Measurements from ENCODE around the gene FAM234B. TPM values are rescaled to one million over a fixed set of nuclear protein-coding genes. Genes with fewer than 3 reads are reported as not detected.

FAM234B gene
- total and polyA plus RNA-seq, 8 donors = 1.1 to 4.6 (median 3.7) TPM

- Histone ChIP-seq H3K27ac (no peak overlapping the region), H3K27me3 (no peaks in the 10 kb centered on the region), H3K4me3 (no peak overlapping the region), H3K4me1 (no peaks in the 10 kb centered on the region), H3K9me3 (no peaks in the 10 kb centered on the region), H3K36me3 (no peaks in the 10 kb centered on the region)
- ATAC-seq = no peak
- DNase-seq = no peak
- WGBS, 2 donors = 77 to 84% methylated on average over 2 of the region's 2 CpGs
- FAIRE-seq = no peak
- no peak for TF ChIP-seq CTCF (IDR thresholded peaks at IDR 0.05)
- intact Hi-C loops (cut with DNase I) = no loop called here
Observed at GRCh38 chr12:13060581-13060980, 16.4 kb downstream of the FAM234B start.

DNA sequence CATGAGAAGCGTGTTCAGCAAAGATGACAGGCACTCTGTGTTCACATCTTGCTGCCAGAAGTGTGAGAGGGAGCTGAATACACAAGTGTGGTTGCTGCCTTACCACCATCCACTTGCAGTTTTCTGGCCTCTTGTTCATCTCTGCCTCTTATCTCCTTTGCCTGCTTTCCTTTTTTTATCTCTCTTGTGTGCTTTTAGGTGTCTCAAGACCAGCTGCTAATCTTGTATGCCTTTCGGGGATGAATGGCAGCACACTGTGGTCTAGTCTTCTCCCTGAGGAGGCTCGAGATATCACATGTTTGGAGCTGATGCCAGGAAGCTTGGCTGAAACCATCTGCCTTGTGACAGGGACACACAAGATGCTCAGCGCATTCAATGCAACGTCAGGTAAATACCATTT, 17.2 kb downstream of the FAM234B start:
- intact Hi-C loops (cut with DNase I) = no loop called here
- DNase-seq = no peak
- no peak for ATAC-seq
- Histone ChIP-seq H3K4me1 (no peaks in the 10 kb centered on the region), H3K9me3 (no peaks in the 10 kb centered on the region), H3K27me3 (no peaks in the 10 kb centered on the region), H3K36me3 (no peaks in the 10 kb centered on the region), H3K27ac (no peak overlapping the region), H3K4me3 (no peak overlapping the region)
- WGBS, 2 donors = 84 to 87% methylated on average over 5 of the region's 5 CpGs
- TF ChIP-seq CTCF (IDR thresholded peaks at IDR 0.05) = no peak
- FAIRE-seq = no peak

- H3K36me3 ChIP-seq = no peaks in the 10 kb centered on the region
- no peak overlapping the region for H3K4me3 ChIP-seq
- no peaks in the 10 kb centered on the region for H3K9me3 ChIP-seq
- 46 to 49% methylated on average over 5 of the region's 5 CpGs for WGBS, 2 donors
- intact Hi-C loops (cut with DNase I) = no loop called here
- TF ChIP-seq CTCF (IDR thresholded peaks at IDR 0.05) = no peak
- FAIRE-seq = no peak
- H3K27ac ChIP-seq = no peak overlapping the region
- no peaks in the 10 kb centered on the region for H3K27me3 ChIP-seq
- H3K4me1 ChIP-seq = no peaks in the 10 kb centered on the region
- ATAC-seq = peak; percentile 40 to 87 (median 66)
- DNase-seq = peak in 3 of 6 donors; percentile 17 to 58 (median 41)
Observed at GRCh38 chr12:13062669-13063068, 18.5 kb downstream of the FAM234B start.

- H3K4me3 ChIP-seq = no peak overlapping the region
- H3K36me3 ChIP-seq = no peaks in the 10 kb centered on the region
- DNase-seq (no peak), FAIRE-seq (no peak), ATAC-seq (no peak)
- no peak overlapping the region for H3K27ac ChIP-seq
- WGBS, 2 donors = 86 to 88% methylated on average over 2 of the region's 2 CpGs
- intact Hi-C loops (cut with DNase I) = no loop called here
- H3K27me3 ChIP-seq = no peaks in the 10 kb centered on the region
- no peaks in the 10 kb centered on the region for H3K9me3 ChIP-seq
- no peaks in the 10 kb centered on the region for H3K4me1 ChIP-seq
- no peak for TF ChIP-seq CTCF (IDR thresholded peaks at IDR 0.05)
Observed at GRCh38 chr12:13066014-13066413, 21.8 kb downstream of the FAM234B start.

- DNase-seq = no peak
- ATAC-seq = no peak
- no peak overlapping the region for H3K27ac ChIP-seq
- no peaks in the 10 kb centered on the region for H3K27me3 ChIP-seq
- no peak for TF ChIP-seq CTCF (IDR thresholded peaks at IDR 0.05)
- intact Hi-C loops (cut with DNase I) = no loop called here
- 85 to 91% methylated on average over 7 of the region's 7 CpGs for WGBS, 2 donors
- no peaks in the 10 kb centered on the region for H3K9me3 ChIP-seq
- no peak for FAIRE-seq
- H3K36me3 ChIP-seq = no peaks in the 10 kb centered on the region
- H3K4me3 ChIP-seq = no peak overlapping the region
- no peaks in the 10 kb centered on the region for H3K4me1 ChIP-seq
Observed at GRCh38 chr12:13066459-13066858, 22.3 kb downstream of the FAM234B start.

All from pancreas (tissue), 10 donors.